Suprapubic skin (tissue), 4 donors: ENCODE measurements around the gene OPHN1. TPM values are rescaled to one million over a fixed set of nuclear protein-coding genes. Genes with fewer than 3 reads are reported as not detected.

Source experiments
- DNase-seq, 2 donors: peaks; one replicate each; pipeline ENCODE4 v3.0.0-alpha.2; 2019; ENCODE audit warnings: low spot score in 2 of 2
- H3K27ac ChIP-seq: fragments of 200-600 bp; sonication (generic); one replicate; pipeline ENCODE4 v1.5.1; 2019
- H3K27me3 ChIP-seq: fragments of 200-600 bp; sonication (generic); one replicate; pipeline ENCODE4 v1.5.1; 2019
- H3K36me3 ChIP-seq: fragments of 200-600 bp; sonication (generic); one replicate; pipeline ENCODE4 v1.5.1; 2019
- H3K4me1 ChIP-seq: fragments of 200-600 bp; sonication (generic); one replicate; pipeline ENCODE4 v1.5.1; 2019
- H3K4me3 ChIP-seq: fragments of 200-600 bp; sonication (generic); one replicate; pipeline ENCODE4 v1.5.1; 2019; ENCODE audit warnings: mild to moderate bottlenecking
- H3K9me3 ChIP-seq: fragments of 200-600 bp; sonication (generic); one replicate; pipeline ENCODE4 v1.5.1; 2019
- EP300 ChIP-seq: sonication (generic); formaldehyde crosslinking; IDR thresholded peaks from one replicate; pipeline ENCODE4 v1.6.1; 2017; ENCODE audit warnings: antibody characterized with exemption
- POLR2A ChIP-seq, 2 donors: fragments of 450-650 bp; IDR thresholded peaks; one replicate each; pipeline ENCODE4 v1.6.1; 2017; ENCODE audit warnings: antibody characterized with exemption in 2 of 2, mild to moderate bottlenecking in 2 of 2, moderate library complexity in 2 of 2
- POLR2AphosphoS5 ChIP-seq, 3 donors: sonication (generic); formaldehyde crosslinking; IDR thresholded peaks; one replicate each; pipeline ENCODE4 v1.6.1; 2017; ENCODE audit warnings: antibody characterized with exemption in 3 of 3
- WGBS: methylation state at CpG from one replicate; pipeline ENCODE4 v1.1.5; 2018; 5-methylcytosine and 5-hydroxymethylcytosine counted together
- total RNA-seq, 4 donors: library from RNA; depleted of rRNA; stranded (reverse); fragments of >200 nt; gene quantifications; one replicate each; pipeline ENCODE4 v1.1.0, GENCODE V29; 2016
- TF ChIP-seq, protein P1 (sequence below), 2 donors: fragments of 200-600 bp in 1 of 2; fragments of 450-650 bp in 1 of 2; sonication (generic) in 1 of 2; IDR thresholded peaks; one replicate each; pipeline ENCODE4 v1.5.1; 2016 to 2019; ENCODE audit warnings: antibody characterized with exemption in 2 of 2, mild to moderate bottlenecking in 1 of 2, moderate library complexity in 1 of 2

OPHN1 gene
- total RNA-seq, 4 donors from 2014 or later = 4.5 to 16.0 (median 8.4) TPM

DNA sequence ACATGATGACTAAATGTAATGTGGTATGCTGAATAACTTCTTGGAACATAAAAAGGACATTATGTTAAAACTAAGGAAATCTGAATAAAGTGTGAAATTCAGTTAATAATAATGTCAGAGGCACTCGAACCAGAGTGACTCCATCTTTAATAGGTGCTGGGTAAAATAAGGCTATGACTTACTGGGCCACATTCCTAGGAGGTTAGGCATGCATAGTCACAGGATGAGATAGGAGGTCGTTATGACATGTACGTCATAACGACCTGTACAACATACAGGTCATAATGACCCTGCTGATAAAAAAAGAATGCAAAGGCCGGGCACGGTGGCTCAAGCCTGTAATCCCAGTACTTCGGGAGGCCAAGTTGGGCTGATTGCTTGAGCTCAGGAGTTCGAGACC lies 28.9 kb upstream of the OPHN1 start:
- Histone ChIP-seq H3K27ac (no peak overlapping the region), H3K27me3 (no peaks in the 10 kb centered on the region), H3K4me3 (no peak overlapping the region), H3K9me3 (no peaks in the 10 kb centered on the region), H3K36me3 (no peaks in the 10 kb centered on the region), H3K4me1 (no peaks in the 10 kb centered on the region)
- TF ChIP-seq POLR2A (IDR thresholded peaks at IDR 0.05) = no peak
- TF ChIP-seq POLR2AphosphoS5 (IDR thresholded peaks at IDR 0.05) = no peak
- TF ChIP-seq, protein P1, sequence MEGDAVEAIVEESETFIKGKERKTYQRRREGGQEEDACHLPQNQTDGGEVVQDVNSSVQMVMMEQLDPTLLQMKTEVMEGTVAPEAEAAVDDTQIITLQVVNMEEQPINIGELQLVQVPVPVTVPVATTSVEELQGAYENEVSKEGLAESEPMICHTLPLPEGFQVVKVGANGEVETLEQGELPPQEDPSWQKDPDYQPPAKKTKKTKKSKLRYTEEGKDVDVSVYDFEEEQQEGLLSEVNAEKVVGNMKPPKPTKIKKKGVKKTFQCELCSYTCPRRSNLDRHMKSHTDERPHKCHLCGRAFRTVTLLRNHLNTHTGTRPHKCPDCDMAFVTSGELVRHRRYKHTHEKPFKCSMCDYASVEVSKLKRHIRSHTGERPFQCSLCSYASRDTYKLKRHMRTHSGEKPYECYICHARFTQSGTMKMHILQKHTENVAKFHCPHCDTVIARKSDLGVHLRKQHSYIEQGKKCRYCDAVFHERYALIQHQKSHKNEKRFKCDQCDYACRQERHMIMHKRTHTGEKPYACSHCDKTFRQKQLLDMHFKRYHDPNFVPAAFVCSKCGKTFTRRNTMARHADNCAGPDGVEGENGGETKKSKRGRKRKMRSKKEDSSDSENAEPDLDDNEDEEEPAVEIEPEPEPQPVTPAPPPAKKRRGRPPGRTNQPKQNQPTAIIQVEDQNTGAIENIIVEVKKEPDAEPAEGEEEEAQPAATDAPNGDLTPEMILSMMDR (IDR thresholded peaks at IDR 0.05) = no peak
- TF ChIP-seq EP300 = no peak
- WGBS = 70% methylated on average over 8 of the region's 8 CpGs
- DNase-seq = no peak

DNA sequence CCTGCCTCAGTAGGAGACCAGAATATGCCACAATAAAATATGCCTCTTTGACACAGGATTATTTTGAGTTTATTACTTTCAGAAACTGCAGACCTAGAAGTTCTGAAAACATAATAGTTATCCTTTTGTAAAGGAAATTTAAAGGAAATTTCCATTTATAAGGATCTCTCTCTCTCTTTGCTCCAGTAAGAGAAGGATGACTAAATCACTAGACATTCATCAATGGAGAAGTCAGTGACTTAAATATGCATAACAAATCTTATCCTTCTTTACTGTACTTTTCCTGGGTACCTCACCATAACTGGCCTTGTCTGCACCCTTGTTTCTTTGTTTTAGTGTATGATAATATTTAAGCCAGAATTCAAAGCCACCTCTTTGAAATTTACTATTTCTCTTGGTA lies 28.3 kb upstream of the OPHN1 start:
- no peaks in the 10 kb centered on the region for H3K36me3 ChIP-seq
- H3K9me3 ChIP-seq = no peaks in the 10 kb centered on the region
- H3K4me3 ChIP-seq = no peak overlapping the region
- no peaks in the 10 kb centered on the region for H3K4me1 ChIP-seq
- DNase-seq = no peak
- no peaks in the 10 kb centered on the region for H3K27me3 ChIP-seq
- TF ChIP-seq POLR2AphosphoS5 (IDR thresholded peaks at IDR 0.05) (no peak), EP300 (no peak), POLR2A (IDR thresholded peaks at IDR 0.05) (no peak)
- TF ChIP-seq, protein P1 (IDR thresholded peaks at IDR 0.05) = no peak
- H3K27ac ChIP-seq = no peak overlapping the region

DNA sequence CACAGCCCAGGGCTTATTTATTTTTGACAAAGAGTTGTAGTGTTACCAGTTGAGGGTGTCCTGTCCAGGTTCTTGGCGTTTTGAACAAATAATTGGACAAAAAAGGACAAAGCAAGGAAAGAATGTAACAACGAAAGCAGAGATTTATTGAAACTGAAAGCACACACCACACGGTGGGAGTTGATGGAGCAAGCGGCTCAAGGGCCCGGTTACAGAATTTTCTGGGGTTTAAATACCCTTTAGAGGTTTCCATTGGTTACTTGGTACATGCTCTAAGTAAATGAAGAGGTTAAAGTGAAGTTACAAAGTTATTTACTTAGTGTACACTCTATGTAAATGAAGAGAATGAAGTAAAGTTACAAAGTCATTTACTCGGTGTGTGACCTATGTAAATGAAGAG lies 27.8 kb upstream of the OPHN1 start:
- H3K9me3 ChIP-seq = no peaks in the 10 kb centered on the region
- no peak overlapping the region for H3K4me3 ChIP-seq
- no peaks in the 10 kb centered on the region for H3K27me3 ChIP-seq
- H3K4me1 ChIP-seq = no peaks in the 10 kb centered on the region
- 58% methylated on average over 6 of the region's 6 CpGs for WGBS
- TF ChIP-seq POLR2AphosphoS5 (IDR thresholded peaks at IDR 0.05) = no peak
- TF ChIP-seq, protein P1 (IDR thresholded peaks at IDR 0.05) = no peak
- TF ChIP-seq POLR2A (IDR thresholded peaks at IDR 0.05) = no peak
- no peak for TF ChIP-seq EP300
- no peaks in the 10 kb centered on the region for H3K36me3 ChIP-seq
- DNase-seq = no peak
- no peak overlapping the region for H3K27ac ChIP-seq

DNA sequence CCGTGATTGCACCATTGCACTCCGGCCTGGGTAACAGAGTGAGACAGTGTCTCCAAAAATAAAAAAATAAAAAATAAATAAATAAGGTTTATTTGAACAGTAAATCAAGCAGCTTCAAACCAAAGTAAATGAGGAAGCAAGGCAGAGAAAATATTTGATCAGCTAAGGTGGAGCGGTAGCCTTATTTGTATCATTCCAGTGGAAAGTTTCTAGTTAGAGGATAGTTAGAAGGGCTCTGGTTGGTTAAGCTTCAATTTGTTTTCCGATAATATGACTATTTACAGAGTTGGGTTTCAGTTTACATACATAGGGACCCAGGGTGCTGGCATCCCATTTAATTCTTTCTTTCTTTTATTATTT lies 21.8 kb upstream of the OPHN1 start:
- no peaks in the 10 kb centered on the region for H3K27me3 ChIP-seq
- DNase-seq = no peak
- no peak overlapping the region for H3K4me3 ChIP-seq
- H3K36me3 ChIP-seq = no peaks in the 10 kb centered on the region
- WGBS = 88% methylated on average over 4 of the region's 4 CpGs
- no peak overlapping the region for H3K27ac ChIP-seq
- H3K9me3 ChIP-seq = no peaks in the 10 kb centered on the region
- no peaks in the 10 kb centered on the region for H3K4me1 ChIP-seq
- no peak for TF ChIP-seq POLR2AphosphoS5 (IDR thresholded peaks at IDR 0.05)
- TF ChIP-seq, protein P1 (IDR thresholded peaks at IDR 0.05) = no peak
- TF ChIP-seq POLR2A (IDR thresholded peaks at IDR 0.05) = no peak
- no peak for TF ChIP-seq EP300

DNA sequence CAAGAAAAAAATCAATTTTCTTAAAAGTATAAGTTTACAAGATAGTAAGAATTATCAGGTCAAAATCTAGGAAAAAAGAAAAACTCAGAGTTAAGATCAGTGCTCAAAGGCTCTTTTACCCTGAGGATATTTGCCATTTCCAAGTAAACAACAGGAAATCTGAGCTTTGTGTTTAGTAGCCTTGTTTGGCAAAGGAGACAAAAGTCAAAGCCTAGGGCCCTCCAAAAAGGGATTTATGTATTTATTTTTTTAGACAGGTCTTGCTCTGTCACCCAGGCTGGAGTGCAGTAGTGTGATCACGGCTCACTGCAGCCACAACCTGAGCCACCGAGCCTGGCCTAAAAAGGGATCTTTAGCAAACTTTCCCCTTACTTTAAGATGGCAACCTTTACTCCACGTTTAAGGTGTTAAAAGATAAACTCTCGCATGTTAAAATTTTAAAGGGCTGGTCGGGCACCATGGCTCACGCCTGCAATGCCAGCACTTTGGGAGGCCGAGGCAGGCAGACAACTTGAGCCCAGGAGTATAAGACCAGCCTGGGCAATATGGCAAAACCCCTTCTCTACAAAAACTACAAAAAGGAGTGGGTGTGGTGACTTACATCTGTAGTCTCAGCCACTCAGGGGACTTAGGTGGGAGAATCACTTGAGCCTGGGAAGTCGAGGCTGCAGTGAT lies 21.3 kb upstream of the OPHN1 start:
- H3K27ac ChIP-seq = no peak overlapping the region
- H3K4me3 ChIP-seq = no peak overlapping the region
- no peaks in the 10 kb centered on the region for H3K27me3 ChIP-seq
- DNase-seq = no peak
- TF ChIP-seq POLR2A (IDR thresholded peaks at IDR 0.05) = no peak
- TF ChIP-seq, protein P1 (IDR thresholded peaks at IDR 0.05) = no peak
- no peak for TF ChIP-seq POLR2AphosphoS5 (IDR thresholded peaks at IDR 0.05)
- TF ChIP-seq EP300 = no peak
- no peaks in the 10 kb centered on the region for H3K36me3 ChIP-seq
- H3K9me3 ChIP-seq = no peaks in the 10 kb centered on the region
- no peaks in the 10 kb centered on the region for H3K4me1 ChIP-seq
- WGBS = 77% methylated on average over 8 of the region's 8 CpGs
